Suppressor macrophage (primary cell): ENCODE measurements around the gene BTD.

Source experiments
- DNase-seq, 4 experiments: peaks; one replicate each; pipeline ENCODE4 v3.0.0-alpha.2; 2020 to 2022

Gene BTD

GRCh38 chr3:15636028-15636709, 34.6 kb downstream of the BTD start:
- peak; percentile 64 to 78 (median 72) for DNase-seq

DNA sequence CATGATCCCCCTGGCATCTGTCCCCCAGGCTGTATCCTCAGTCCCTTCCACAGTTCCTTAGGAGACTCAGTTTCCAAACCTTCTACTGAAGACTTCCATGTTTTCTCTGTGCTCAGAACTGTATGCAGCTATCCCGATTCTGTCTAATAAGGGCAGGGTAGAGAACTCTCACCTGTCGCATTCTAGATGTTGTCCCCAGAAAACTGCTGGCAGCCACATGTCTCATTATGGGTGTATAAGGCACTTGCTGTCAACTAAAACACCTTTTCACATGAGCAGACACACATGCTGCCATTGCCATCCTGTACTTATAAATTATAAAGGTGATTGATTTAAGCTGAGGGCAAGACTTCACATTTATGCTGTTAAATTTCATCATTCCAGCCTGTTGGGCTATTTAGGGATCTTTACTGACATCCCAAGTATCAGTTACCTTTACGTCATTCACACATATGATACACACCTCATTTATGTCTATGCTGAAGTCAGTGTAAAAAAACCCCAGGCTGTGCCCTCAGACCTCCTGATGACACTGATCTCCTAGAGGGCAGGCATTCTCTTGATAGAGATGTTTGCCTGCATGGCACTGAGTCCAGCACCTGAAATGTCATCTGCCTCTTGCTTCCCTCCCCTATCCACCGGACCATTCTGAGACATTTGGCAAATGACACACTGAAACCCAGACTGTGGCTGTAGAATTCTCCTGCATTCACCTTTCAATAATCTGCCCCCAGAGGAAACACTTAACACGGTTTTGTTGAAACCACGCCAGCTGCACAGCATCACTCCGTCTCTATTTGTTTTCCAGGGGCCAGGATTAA, 35.8 kb downstream of the BTD start:
- DNase-seq = no peak

DNA sequence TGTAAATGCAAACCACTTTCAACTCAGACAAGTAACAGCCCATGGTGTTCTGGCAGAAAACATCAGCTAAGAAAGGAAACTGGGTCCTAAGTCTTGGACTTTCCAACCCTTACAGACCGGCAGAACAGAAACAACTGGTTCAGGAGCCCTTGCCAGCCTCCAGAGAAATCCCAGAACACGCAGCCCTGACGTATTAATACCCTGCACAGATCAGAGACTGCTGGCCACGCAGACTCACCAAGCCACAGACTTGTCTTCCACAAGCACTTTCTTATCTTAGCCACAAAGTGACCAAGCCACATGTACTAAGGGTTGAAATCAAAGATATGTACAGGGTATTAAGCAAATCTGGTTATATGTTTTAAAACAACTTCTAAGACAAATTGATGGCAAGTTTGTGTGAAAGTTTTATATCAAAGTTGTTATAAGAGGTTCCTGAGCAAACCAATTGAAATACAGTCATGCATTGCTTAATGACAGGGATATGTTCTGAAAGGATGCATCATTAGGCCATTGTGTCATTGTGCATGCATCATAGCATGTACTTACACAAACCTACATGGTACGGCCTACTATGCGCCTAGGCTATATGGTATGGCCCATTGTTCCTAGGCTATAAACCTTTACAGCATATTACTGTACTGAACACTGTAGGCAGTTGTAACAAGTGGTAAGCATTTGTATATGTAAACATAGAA, 36.8 kb downstream of the BTD start:
- no peak for DNase-seq

- no peak for DNase-seq
Measured at GRCh38 chr3:15638891-15639262, 37.3 kb downstream of the BTD start.

GRCh38 chr3:15645246-15645645, 43.7 kb downstream of the BTD start:
- DNase-seq = no peak

GRCh38 chr3:15645740-15646501, 44.4 kb downstream of the BTD start:
- DNase-seq = no peak

DNA sequence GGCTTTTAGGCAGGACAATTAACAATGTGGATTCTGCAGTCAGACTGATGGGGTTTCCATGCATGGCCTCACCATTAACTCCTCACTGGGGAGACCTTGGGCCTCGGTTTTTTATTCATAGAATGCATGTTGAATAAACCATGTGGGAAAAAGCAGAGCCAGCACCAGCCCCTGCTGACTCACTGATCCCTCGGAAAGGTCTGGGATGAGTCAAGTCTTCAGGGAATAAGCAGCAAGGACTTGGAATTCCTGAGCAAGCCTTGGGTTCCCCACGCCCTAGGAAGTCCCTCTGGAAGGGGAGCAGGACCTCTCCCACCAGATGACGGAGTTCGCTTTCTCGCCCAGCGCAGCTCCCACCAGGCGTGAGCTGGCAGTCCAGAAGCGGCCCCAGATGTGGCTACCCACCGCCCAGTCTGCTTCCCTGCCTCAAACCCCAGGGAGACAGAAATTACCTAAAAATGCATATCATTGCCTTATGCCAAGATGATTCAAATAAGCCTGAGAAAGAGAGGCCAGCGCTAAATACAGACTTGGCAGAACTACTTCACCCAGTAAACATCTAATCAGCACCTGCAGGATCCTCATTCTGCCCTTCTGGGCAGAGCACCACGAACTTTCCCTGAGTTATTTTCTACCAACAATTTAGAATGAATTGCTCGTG, 45.4 kb downstream of the BTD start:
- DNase-seq = no peak

DNA sequence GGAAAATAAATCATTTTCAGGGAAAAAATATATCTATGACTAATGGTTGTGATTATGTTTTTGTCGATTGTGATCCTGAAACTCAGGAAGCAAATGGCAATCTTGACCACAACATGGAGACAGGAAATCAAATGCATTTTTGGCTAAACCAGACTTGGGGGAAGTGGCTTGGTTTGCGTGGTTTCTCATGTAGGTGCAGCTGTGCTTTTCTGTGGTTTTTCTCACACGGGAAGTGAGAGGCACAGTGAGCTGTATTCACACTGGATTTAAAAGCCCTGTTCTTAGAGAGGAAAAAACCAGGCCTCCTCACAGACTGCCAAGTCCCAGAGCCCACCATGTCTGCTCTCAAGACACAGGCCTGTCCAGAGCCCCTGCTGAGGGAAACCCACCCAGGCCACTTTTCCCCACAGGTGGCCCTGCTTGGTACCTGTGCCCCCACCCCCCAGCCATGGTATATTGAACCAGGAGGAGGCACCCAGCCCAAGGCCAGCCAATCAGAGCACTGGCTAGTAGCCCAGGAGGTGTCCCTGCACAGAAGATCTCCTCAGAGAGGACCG, 46.1 kb downstream of the BTD start:
- DNase-seq = peak; percentile 59 to 75 (median 72)

- DNase-seq = no peak
Measured at GRCh38 chr3:15649341-15649740, 47.8 kb downstream of the BTD start.

- DNase-seq = no peak
Measured at GRCh38 chr3:15649858-15650257, 48.3 kb downstream of the BTD start.

- DNase-seq = no peak
Measured at GRCh38 chr3:15651396-15651795, 49.9 kb downstream of the BTD start.

DNA sequence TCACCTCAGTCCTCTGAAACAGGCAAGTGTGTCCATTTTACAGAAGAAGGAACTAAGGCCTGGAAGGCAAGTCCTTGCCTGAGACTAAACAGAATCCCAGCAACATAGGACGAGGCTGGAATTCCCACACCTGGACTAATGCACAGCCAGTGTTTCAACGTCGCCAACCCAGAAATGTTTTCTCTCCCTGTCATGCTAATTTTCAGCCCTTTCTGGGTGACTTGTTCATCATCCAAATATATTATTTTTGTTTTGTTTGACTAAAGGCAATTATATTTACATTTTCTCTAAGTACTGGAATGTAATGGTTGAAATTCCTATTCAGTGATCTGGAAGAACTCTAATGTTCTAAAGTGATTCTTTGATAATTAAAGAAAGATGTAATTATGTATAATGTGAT, 51.8 kb downstream of the BTD start:
- DNase-seq = no peak

DNA sequence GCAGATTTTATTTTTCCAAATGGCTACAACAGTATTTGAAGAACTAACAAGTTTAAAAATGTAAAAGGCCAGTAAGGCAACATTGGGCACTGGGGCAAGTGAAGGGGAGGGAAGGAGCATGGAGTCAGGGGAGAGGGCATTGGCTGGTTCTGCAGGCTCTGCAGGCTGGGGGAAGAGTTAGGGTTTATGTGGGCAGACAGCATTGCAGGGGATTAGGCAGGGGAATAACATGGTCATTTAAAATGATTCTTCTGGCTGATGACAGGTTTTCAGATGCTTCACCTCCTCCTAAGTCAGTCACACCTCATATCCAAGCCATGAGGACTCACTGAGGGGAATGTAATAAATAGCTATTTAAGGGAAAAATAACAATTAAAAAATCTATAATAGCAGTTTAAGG, 52.6 kb downstream of the BTD start:
- no peak for DNase-seq

GRCh38 chr3:15654891-15655290, 53.3 kb downstream of the BTD start:
- DNase-seq = no peak

- DNase-seq = peak in 2 of 4 experiments; percentile 7 to 21
Measured at GRCh38 chr3:15656342-15656741, 54.8 kb downstream of the BTD start.

- peak; percentile 23 to 54 (median 42) for DNase-seq
Measured at GRCh38 chr3:15657016-15657415, 55.5 kb downstream of the BTD start.

GRCh38 chr3:15659254-15659975, 57.9 kb downstream of the BTD start:
- no peak for DNase-seq

- no peak for DNase-seq
Measured at GRCh38 chr3:15660055-15660935, 58.8 kb downstream of the BTD start.

- DNase-seq = no peak
Measured at GRCh38 chr3:15664144-15664543, 62.6 kb downstream of the BTD start.

DNA sequence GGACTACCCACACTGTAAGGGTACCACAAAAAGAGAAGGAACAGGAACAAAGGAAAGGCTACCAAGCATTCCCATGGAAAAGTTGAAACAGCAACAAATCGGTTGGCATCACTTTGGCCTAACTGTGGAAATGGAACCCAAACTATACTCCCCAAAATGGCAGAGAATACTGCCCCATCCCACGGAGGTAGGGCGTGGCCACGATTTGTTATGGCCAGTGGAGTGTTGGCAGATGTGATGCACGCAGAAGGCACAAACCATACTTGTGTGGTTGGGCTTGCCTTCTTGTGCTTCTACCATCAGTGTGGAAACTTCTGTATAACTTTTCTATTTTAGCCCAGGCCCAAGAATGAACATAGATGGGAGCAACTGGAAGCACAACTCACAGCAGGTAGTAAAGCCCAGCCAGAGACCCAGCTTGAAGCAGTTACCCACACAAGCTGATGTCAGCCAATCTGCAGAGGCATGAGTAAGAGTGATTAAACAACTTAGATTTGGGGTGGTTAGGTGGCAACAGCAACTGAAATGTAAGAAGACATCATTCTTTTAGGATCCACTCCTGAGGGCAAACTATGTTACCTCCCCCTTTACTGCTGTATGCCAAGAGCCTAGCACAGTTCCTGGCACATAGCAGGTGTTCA, 64.1 kb downstream of the BTD start:
- peak in 2 of 4 experiments; percentile 8 to 29 for DNase-seq
